Activated naive CD8-positive, alpha-beta T cell treated with anti-CD3 and anti-CD28 coated beads, Interleukin-2, amount 50 U/mL, for 16 hours (primary cell): ENCODE measurements around the gene TRDN.
"Not testable (repeated sequence)": the region's sequence is repeated elsewhere in the genome, so short reads cannot be mapped to it uniquely, and the experiment has no call there.

Source experiments
- DNase-seq: peaks from one replicate; pipeline ENCODE4 v3.0.0-alpha.2; 2020; ENCODE audit warnings: low read depth, low spot score

TRDN gene

GRCh38 chr6:123288649-123289048, 348.1 kb downstream of the TRDN start:
- no peak for DNase-seq

GRCh38 chr6:123276546-123276980, 360.2 kb downstream of the TRDN start:
- DNase-seq: no peak

- DNase-seq: no peak
Measured at GRCh38 chr6:123263981-123264380, 372.8 kb downstream of the TRDN start.

- no peak for DNase-seq
Measured at GRCh38 chr6:123240626-123241025, 396.1 kb downstream of the TRDN start.

GRCh38 chr6:123233336-123233735, 403.4 kb downstream of the TRDN start:
- DNase-seq: no peak

GRCh38 chr6:123227789-123228188, 409.0 kb downstream of the TRDN start:
- not testable (repeated sequence) for DNase-seq

- DNase-seq: no peak
Measured at GRCh38 chr6:123226398-123226797, 410.4 kb downstream of the TRDN start.

- no peak for DNase-seq
Measured at GRCh38 chr6:123224077-123224476, 412.7 kb downstream of the TRDN start.

GRCh38 chr6:123223461-123223860, 413.3 kb downstream of the TRDN start:
- DNase-seq: no peak

GRCh38 chr6:123215211-123215610, 421.5 kb downstream of the TRDN start:
- DNase-seq: no peak

GRCh38 chr6:123214433-123214832, 422.3 kb downstream of the TRDN start:
- no peak for DNase-seq

GRCh38 chr6:123213921-123214320, 422.8 kb downstream of the TRDN start:
- DNase-seq: no peak

GRCh38 chr6:123211777-123212545, 424.8 kb downstream of the TRDN start:
- no peak for DNase-seq

- no peak for DNase-seq
Measured at GRCh38 chr6:123210645-123211044, 426.1 kb downstream of the TRDN start.

GRCh38 chr6:123207967-123208510, 428.7 kb downstream of the TRDN start:
- no peak for DNase-seq

- no peak for DNase-seq
Measured at GRCh38 chr6:123203928-123204327, 432.8 kb downstream of the TRDN start.

- DNase-seq: no peak
Measured at GRCh38 chr6:123201869-123202372, 434.8 kb downstream of the TRDN start.

- no peak for DNase-seq
Measured at GRCh38 chr6:123193298-123193697, 443.5 kb downstream of the TRDN start.

GRCh38 chr6:123189816-123190215, 446.9 kb downstream of the TRDN start:
- no peak for DNase-seq

- DNase-seq: no peak
Measured at GRCh38 chr6:123182998-123183397, 453.8 kb downstream of the TRDN start.

- no peak for DNase-seq
Measured at GRCh38 chr6:123176706-123177105, 460.0 kb downstream of the TRDN start.

- no peak for DNase-seq
Measured at GRCh38 chr6:123171341-123172115, 465.2 kb downstream of the TRDN start.

- no peak for DNase-seq
Measured at GRCh38 chr6:123169774-123170095, 467.0 kb downstream of the TRDN start.
